Measurements from ENCODE around the gene GNAQ. TPM values are rescaled to one million over a fixed set of nuclear protein-coding genes. Genes with fewer than 3 reads are reported as not detected.

GNAQ gene
- total and polyA plus RNA-seq, 2 experiments from 2014 or later: 21.1 to 43.1 TPM

DNA sequence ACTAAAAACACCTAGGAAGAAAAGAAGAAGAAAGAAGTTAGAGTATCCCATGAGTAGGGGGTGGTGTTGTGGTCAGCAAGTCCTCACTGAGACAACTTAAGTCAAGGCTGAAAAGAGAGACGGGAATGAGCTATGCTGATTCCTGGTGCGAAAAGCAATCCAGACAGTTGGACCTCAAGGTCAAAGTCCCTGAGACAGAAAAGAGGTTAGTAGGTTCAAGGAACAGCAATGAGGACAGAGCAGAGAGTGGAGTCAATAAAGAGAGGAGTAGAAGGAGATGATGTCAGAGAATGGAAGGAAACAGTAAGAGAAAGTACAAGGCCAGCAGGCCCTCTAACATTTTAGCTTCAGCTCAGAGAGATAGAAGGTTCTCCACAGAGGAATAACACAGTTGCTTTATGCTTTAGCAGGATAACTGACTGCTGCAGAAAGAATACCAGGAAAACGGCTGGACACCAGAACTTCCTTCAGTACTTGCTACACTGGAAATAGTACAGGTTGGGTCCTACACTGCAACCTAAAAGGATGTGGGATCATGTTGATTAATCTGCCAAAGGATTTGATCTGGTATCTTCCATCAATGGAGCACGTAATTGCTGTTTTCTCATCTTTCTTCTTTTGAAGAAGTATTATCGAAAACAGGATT lies 43.6 kb downstream of the GNAQ start (continued):
- TF ChIP-seq, protein P1, sequence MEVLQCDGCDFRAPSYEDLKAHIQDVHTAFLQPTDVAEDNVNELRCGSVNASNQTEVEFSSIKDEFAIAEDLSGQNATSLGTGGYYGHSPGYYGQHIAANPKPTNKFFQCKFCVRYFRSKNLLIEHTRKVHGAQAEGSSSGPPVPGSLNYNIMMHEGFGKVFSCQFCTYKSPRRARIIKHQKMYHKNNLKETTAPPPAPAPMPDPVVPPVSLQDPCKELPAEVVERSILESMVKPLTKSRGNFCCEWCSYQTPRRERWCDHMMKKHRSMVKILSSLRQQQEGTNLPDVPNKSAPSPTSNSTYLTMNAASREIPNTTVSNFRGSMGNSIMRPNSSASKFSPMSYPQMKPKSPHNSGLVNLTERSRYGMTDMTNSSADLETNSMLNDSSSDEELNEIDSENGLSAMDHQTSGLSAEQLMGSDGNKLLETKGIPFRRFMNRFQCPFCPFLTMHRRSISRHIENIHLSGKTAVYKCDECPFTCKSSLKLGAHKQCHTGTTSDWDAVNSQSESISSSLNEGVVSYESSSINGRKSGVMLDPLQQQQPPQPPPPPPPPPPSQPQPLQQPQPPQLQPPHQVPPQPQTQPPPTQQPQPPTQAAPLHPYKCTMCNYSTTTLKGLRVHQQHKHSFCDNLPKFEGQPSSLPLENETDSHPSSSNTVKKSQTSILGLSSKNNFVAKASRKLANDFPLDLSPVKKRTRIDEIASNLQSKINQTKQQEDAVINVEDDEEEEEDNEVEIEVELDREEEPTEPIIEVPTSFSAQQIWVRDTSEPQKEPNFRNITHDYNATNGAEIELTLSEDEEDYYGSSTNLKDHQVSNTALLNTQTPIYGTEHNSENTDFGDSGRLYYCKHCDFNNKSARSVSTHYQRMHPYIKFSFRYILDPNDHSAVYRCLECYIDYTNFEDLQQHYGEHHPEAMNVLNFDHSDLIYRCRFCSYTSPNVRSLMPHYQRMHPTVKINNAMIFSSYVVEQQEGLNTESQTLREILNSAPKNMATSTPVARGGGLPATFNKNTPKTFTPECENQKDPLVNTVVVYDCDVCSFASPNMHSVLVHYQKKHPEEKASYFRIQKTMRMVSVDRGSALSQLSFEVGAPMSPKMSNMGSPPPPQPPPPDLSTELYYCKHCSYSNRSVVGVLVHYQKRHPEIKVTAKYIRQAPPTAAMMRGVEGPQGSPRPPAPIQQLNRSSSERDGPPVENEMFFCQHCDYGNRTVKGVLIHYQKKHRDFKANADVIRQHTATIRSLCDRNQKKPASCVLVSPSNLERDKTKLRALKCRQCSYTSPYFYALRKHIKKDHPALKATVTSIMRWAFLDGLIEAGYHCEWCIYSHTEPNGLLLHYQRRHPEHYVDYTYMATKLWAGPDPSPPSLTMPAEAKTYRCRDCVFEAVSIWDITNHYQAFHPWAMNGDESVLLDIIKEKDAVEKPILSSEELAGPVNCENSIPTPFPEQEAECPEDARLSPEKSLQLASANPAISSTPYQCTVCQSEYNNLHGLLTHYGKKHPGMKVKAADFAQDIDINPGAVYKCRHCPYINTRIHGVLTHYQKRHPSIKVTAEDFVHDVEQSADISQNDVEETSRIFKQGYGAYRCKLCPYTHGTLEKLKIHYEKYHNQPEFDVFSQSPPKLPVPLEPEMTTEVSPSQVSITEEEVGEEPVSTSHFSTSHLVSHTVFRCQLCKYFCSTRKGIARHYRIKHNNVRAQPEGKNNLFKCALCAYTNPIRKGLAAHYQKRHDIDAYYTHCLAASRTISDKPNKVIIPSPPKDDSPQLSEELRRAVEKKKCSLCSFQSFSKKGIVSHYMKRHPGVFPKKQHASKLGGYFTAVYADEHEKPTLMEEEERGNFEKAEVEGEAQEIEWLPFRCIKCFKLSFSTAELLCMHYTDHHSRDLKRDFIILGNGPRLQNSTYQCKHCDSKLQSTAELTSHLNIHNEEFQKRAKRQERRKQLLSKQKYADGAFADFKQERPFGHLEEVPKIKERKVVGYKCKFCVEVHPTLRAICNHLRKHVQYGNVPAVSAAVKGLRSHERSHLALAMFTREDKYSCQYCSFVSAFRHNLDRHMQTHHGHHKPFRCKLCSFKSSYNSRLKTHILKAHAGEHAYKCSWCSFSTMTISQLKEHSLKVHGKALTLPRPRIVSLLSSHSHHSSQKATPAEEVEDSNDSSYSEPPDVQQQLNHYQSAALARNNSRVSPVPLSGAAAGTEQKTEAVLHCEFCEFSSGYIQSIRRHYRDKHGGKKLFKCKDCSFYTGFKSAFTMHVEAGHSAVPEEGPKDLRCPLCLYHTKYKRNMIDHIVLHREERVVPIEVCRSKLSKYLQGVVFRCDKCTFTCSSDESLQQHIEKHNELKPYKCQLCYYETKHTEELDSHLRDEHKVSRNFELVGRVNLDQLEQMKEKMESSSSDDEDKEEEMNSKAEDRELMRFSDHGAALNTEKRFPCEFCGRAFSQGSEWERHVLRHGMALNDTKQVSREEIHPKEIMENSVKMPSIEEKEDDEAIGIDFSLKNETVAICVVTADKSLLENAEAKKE (CRISPR knock-in tag; IDR thresholded peaks at IDR 0.05): no peak
- TF ChIP-seq, protein P2, sequence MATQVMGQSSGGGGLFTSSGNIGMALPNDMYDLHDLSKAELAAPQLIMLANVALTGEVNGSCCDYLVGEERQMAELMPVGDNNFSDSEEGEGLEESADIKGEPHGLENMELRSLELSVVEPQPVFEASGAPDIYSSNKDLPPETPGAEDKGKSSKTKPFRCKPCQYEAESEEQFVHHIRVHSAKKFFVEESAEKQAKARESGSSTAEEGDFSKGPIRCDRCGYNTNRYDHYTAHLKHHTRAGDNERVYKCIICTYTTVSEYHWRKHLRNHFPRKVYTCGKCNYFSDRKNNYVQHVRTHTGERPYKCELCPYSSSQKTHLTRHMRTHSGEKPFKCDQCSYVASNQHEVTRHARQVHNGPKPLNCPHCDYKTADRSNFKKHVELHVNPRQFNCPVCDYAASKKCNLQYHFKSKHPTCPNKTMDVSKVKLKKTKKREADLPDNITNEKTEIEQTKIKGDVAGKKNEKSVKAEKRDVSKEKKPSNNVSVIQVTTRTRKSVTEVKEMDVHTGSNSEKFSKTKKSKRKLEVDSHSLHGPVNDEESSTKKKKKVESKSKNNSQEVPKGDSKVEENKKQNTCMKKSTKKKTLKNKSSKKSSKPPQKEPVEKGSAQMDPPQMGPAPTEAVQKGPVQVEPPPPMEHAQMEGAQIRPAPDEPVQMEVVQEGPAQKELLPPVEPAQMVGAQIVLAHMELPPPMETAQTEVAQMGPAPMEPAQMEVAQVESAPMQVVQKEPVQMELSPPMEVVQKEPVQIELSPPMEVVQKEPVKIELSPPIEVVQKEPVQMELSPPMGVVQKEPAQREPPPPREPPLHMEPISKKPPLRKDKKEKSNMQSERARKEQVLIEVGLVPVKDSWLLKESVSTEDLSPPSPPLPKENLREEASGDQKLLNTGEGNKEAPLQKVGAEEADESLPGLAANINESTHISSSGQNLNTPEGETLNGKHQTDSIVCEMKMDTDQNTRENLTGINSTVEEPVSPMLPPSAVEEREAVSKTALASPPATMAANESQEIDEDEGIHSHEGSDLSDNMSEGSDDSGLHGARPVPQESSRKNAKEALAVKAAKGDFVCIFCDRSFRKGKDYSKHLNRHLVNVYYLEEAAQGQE (IDR thresholded peaks at IDR 0.05; ENCODE audit: unreplicated experiment): no peak

DNA sequence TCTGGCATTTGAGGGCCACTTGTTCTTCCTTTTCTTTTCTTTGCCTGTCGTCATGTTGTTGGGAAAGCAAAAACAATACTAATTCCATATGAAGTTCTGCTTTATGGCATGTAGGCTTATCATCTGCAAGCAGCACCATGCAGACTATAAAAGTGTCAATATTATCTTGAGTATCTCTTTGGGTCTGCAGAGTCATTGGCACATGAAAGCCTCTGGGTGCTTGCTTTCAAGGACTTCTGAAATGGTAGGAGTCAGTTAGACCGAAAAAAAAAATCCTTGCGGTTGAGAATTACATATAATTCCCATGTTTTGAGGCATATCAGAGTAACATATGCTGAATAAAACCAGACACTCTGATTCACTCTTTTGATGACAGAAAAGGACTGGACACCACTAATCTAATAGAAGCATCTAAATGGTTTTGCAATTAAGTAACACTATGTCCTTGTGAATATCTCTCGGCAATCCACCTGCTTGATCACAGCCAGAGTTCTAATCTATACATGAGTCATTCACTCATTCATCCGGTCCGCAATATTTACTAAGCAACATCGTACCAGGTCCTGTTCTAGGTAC lies 44.4 kb downstream of the GNAQ start:
- H3K27me3 Mint-ChIP-seq (ENCODE audit: insufficient read depth, low read depth, poor library complexity): peaks cover 2% of the 10 kb centered on the region
- H3K9me2 ChIP-seq (ENCODE audit: insufficient read depth): no peaks in the 10 kb centered on the region
- H3F3A ChIP-seq (replicated peaks; ENCODE audit: low read depth): 0 out of 2 replicates have a peak, but pooled peaks cover 3% of the 10 kb centered on the region
- H3K36me3 ChIP-seq (ENCODE audit: insufficient read depth): no peaks in the 10 kb centered on the region
- no peak overlapping the region for H3K27ac ChIP-seq (ENCODE audit: low read depth)
- H3K27me3 ChIP-seq (ENCODE audit: insufficient read depth): no peaks in the 10 kb centered on the region
- DNase-seq (ENCODE audit: low spot score) (no peak), ATAC-seq (no peak)
- H3K9me3 Mint-ChIP-seq: no peaks in the 10 kb centered on the region
- H3K27ac Mint-ChIP-seq: no peak overlapping the region
- H3K4me3 Mint-ChIP-seq: no peak overlapping the region
- H3K4me3 ChIP-seq: no peak overlapping the region
- peaks cover 74% of the 10 kb centered on the region for H3K79me2 ChIP-seq (replicated peaks; ENCODE audit: insufficient read depth)
- H3K4me2 ChIP-seq: no peak overlapping the region
- no peak overlapping the region for H2AFZ ChIP-seq
- peaks cover 20% of the 10 kb centered on the region; the same call in 2 of the 3 replicates for H3K4me1 Mint-ChIP-seq
- peaks cover 10% of the 10 kb centered on the region; the same call in 1 of the 2 replicates for H4K20me1 ChIP-seq (replicated peaks; ENCODE audit: insufficient read depth)
- no peaks in the 10 kb centered on the region for H3K4me1 ChIP-seq (ENCODE audit: insufficient read depth)
- peaks cover 11% of the 10 kb centered on the region; the same call in 2 of the 3 replicates for H3K36me3 Mint-ChIP-seq (ENCODE audit: low read depth)
- TF ChIP-seq, protein P2 (IDR thresholded peaks at IDR 0.05; ENCODE audit: unreplicated experiment): no peak
